Activated CD4-positive, alpha-beta T cell treated with anti-CD3 and anti-CD28 coated beads, Interleukin-2, amount 50 U/mL, for 1 hour (primary cell): Measurements from ENCODE around the gene CLTCL1.
A peak's percentile ranks its signal among the peaks of the same experiment; 100 is the strongest.

Source experiments
- DNase-seq: peaks from one replicate; pipeline ENCODE4 v3.0.0-alpha.2; 2020

CLTCL1 gene

DNA sequence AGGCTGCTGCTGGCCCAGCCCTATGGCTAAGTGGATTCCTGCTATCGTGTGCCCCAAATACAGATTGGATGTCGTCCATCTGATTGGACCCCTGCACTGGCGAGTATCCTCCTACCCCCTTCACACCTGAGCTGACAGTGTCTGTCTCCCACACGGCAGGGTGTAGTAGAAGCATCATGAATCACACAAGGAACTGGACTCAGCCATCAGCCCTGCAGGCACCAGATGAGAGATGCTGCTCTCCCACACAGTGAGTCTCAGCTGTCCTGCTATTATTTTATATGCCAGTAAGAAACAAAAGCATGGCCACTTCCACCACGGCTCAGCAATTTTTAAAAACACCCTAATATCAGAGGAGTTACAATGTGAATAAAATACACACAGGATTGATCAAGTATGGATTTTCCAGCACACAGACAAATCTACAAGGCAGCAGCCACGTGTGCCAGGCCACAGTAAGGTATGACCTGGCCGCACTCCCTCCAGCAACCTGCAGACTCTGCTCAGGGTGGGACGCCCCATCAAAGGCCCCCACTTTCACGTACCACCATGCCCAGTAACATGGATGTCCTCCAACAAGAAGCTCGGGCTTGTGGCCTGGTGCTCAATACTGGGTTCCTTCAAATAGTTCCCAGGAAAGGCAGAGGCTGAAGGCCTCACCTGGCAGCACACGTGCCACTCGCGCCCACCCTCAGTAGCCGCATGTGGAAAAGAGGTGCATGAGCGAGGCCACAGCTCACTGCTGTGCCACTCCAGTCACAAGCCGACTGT is 96.6 kb downstream of the CLTCL1 start:
- DNase-seq, result no peak

GRCh38 chr22:19193879-19194278 is 97.6 kb downstream of the CLTCL1 start:
- no peak for DNase-seq

DNA sequence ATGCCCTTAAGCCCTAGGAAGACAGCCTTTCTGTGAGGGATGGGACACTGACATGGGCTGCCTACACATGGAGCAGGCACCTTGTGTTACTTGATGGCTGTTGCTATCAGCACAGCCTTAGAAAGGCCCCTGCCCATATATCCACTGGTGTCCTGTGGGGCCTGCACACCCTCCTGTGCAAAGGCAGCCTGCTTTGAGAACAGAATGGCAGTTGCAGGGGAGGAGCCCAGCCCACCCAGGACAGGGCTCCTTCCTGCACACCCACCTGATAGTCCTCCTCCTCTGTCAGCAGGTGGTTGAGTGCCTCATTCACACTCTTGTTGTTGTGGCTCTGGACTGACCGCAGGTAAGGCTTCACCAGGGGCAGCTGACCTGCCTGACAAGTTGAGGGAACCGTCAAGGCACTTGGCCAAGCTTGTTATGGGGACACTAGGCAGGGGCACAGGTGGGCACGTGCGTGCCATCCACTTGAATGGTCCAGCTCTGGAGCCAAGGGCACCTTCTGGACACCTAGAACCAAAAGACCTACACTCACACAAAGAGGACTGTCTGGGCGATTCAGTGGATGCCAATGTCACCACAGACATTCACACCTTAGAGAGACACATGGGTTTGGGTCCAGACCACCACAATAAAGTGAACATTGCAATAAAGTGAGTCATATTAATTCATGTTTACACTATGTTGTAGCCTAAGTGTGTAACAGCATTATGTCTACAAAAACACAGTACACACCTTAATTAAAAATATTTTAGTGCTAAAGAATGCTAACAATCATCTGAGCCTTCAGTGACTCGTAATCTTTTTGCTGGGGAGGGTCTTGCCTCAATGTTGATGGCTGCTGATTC is 103.6 kb downstream of the CLTCL1 start:
- no peak for DNase-seq

DNA sequence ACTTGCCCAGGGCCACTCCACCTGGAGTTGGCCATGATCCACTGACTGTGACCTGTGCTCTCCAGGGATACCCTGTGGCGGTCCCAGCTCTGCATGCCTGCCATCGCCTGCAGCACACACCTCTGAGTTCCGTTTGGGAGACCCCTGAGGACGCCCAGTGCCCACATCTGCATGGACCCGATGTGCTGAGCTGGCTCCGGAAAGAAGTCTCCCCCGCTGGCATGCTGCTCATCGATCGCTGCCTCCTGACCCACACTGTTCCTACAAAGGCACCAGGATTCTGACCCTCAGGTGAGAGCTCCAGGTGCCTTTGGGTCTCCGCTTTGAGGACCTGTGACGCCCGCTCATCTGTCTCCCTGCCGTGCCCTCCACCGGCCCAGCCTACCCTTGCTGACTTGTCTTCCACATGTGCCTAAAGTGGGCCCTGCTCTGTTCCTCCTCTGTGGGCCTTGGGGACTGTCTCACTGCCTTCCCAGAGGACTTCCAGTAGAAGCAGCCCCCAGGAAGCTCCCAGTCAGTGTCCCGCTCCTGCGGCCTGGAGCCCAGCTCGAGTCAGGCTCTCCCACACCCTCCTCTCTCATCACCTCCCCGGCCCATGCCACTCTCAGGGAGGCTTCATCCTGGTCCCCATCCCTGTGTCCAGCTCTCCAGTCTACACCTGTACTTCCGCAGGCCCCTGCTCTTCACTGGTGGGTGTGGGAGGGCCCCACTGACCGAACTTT is 107.1 kb downstream of the CLTCL1 start:
- no peak for DNase-seq

- no peak for DNase-seq
Observed at GRCh38 chr22:19183216-19183615, 108.3 kb downstream of the CLTCL1 start.

- DNase-seq, result no peak
Observed at GRCh38 chr22:19182472-19183157, 108.9 kb downstream of the CLTCL1 start.

DNA sequence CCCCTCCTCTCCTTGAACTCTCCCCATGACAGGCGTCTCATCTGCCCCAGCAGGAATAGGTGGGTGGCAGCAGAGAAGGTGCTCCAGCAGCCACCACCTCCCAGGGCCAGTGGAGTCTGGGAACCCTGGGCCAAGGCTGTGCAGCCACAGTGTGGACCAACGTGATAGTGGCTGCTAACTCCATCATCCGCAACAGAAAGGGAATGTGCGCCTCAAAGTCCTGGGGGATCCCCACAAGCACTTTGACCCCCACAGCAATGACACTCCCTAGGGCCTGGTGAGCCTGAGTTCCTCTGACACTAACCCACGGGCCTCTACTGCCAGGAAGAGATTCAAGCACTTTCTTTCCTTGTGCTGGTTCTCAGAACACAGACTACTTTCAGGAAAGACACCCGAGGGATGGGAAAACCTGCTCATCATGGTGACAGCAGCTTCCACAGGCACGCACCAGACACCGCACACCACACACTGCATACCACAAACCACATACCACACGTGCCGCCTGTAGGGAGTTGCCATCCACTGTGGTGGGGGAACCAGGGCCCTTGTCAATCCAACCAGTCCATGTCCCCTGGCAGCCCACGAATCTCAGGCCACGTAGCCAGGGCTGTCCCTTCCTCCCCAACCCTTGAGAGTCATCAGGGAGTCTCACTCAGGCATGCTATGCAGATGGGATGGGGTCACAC is 109.6 kb downstream of the CLTCL1 start:
- no peak for DNase-seq

DNA sequence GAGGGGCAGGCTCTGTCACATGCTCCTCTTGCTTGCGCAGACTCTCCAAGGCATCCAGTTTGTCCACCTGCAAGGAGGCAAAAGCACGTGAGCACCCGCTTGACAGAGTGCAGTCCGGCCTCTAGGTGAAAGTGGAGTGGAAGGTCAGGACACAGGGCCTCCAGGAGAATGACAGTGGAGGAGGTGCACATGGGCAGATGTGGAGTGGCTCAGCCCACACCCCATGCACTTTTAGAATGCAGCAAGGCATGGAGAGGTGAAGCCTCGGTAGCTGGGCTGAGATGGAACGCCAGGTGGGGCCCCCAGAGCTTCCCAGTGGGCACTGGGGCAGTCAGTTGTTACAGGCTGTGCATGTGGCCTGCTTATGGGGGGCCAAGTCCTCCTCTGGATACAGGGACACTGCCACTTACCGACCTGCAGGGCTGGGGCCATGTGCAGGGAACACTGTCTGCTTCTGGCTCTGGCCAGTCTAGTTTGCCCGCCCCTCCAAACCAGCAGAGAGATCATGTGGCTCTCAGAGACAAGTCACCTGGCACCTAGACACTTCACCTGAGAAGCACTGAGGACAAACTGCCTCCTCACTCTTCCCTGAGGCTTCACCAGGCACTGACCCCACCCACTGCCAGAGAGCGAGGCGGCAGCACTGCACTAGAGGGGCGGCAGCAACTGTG is 110.6 kb downstream of the CLTCL1 start:
- DNase-seq, result no peak

DNA sequence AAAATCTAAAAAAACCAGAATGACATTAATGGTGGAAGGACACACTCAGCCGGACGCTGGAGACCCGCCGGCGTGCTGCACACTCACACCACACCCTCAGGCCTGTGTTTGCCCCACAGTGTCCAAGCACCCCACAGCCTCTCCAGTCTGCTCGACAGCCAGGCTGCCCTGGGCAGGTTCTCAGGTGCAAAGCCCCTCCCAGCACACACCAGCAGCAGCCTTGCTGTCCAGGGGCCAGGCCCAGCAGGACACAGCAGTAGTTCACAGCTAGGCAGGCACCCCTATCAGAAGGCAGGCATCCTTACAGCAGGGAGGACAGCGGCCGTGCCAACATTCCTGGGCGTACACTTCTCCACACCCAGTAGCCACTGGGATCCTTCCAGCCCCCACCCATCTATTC is 111.3 kb downstream of the CLTCL1 start:
- no peak for DNase-seq

DNA sequence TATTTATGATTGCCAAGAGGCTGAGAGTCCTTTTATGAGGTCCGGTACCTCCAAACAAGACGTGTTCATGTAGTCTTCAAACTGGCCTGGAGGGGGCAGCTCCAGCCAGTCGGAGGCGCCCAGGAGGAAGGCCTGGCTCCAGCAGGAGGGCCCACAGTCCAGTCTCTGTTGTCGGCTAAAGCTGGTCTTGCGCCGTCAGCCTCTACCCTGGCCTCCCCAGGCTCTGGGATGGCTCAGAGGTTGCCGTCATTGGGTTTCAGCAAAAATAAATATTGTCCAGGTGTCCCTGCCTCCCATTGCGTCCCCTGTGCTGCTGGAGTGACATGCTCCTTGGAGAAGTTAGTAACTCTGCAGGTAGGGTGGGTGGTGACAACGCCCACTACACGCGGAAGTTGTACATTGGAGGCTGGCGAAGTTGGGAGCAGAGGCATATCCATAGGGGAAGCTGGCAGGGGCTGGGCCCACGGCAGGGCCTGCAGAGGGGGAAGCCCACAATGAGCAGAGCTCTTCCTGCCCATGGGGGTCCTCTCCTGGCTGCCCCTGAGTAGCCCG is 111.9 kb downstream of the CLTCL1 start:
- no peak for DNase-seq

DNA sequence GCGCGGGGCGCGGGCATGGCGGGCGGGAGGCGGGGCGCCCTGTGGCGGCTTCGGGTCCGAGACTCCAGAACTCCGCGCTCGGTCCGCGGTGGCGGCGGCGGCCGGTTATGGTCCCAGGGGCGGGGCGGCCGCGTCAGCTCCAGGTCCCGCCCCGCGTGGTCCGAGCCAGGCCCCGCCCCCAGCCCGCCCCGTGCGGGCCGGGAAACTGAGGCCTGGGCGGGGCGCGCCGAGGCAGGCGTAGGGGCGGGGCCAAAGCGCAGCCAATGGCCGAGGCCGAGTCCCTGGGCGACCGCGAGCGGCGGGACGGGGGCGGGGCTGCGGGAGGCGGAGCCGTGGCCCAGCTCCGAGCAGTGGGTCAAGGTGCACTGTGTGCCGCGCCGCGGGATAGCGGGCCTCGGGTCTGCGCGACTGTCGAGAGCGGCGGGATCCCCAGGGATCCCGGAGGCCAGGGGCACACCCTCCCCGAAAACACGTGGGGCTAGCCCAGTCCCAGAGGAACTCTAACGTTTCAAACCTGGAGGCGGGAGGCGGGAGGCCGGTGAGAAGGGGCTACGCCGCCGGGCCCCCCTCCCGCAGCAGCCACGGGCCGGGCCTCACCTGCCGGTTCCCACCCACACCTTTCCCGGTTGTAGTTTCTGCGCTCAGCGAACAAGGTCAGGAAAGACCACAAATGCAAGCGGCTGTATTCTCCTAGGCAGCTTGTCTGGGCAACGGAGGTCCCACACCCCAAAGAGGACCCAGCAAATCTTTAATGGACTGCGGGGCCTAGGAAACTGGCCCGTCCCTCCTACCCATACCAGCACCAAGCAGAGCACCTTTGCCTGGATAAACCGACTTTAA is 112.6 kb downstream of the CLTCL1 start, which contains the start of gene SLC25A1:
SLC25A1 (minus strand) TSS at position 80 of the 840 bp plus-strand sequence; CDS start at position 17, 63 bp downstream.
- DNase-seq, result peak; percentile 64

GRCh38 chr22:19178065-19178656 is 113.4 kb downstream of the CLTCL1 start:
- peak; percentile 36 for DNase-seq

DNA sequence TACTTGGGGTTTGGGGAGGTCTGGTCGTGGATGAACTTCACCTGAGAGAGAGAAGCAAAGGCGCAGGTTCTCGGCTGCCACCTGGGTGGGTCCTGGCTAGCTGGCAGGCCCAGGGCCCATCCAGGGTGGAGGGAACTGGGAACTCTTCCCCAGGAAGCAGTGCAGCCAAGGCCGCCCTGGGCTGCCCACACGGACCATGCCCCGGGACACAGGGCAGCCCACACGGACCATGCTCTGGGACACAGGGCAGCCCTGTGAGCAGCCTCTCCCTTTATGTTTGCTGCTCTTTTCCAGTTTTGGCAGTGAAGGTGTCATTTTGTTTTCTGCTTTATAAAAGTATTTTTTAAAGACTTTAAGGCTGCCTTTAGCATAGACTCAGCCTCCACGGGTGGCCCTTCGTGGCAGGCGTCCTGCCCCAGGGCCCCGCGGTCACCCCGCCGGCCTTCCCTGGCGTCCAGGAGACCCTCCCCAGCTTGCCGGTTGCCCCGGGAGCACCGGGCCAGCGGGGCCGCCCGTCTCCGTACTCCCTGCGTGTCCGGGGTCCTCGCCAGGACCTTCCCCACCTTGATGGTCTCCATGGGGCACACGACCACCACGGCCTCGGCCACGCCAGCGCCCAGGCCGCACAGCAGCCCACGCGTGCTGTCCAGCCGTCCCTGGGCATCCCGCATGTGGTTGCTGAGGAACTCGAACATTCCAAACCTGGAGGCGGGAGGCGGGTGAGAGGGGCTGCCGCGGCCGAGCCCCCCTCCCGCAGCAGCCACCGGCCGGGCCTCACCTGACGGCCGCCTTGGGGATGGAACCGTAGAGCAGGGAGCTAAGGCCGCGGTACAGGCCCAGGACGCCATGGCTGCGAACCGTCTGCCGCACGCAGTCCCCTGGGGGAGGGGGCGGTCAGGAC is 114.1 kb downstream of the CLTCL1 start:
- no peak for DNase-seq

DNA sequence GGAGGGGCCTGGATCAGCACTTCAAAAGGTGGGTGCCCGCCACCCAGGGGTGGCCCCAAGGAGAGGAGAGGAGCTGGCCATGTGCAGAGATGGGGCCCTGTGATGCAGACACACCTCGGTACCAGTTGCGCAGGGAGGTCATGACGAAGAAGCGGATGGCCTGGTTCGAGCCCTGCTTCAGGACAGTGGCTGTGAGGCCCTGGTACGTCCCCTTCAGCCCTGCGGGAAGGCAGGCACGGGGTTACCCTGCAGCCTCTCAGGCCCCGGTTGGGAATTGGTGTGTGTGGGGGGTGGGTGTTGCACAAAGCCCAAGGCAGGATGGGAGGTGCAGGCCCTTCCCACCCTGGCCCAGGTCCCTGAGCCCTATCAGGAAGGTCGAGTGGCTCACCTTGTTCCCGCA is 114.8 kb downstream of the CLTCL1 start:
- no peak for DNase-seq

DNA sequence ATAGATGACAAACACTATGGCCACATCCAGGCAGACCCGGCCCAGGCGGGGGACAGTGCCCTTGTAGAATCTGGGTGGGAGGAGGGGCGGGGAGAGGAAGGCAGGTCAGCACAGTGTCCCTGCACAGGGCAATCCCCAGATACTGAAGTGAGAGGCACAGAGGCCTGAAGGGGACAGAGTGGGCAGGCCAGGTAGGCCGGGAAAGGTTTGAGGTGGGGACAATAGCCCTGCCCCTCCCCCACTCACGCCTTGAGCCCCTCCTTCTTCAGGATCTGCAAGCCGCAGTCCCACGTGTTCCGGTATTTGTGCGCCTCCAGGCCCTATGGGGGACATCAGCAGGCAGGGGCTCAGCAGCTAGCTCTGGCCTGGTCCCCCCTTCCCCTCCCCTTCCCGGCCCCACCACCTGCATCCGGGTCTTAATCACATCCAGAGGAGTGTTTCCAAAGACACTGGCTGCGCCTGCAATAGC is 115.3 kb downstream of the CLTCL1 start:
- no peak for DNase-seq

GRCh38 chr22:19175602-19176174 is 115.8 kb downstream of the CLTCL1 start:
- DNase-seq, result no peak

- DNase-seq, result no peak
Observed at GRCh38 chr22:19175026-19175601, 116.4 kb downstream of the CLTCL1 start.
